ENCODE results near the gene DNAJC5.
"Not testable (repeated sequence)": the region's sequence is repeated elsewhere in the genome, so short reads cannot be mapped to it uniquely, and the experiment has no call there.

The DNAJC5 gene

DNA sequence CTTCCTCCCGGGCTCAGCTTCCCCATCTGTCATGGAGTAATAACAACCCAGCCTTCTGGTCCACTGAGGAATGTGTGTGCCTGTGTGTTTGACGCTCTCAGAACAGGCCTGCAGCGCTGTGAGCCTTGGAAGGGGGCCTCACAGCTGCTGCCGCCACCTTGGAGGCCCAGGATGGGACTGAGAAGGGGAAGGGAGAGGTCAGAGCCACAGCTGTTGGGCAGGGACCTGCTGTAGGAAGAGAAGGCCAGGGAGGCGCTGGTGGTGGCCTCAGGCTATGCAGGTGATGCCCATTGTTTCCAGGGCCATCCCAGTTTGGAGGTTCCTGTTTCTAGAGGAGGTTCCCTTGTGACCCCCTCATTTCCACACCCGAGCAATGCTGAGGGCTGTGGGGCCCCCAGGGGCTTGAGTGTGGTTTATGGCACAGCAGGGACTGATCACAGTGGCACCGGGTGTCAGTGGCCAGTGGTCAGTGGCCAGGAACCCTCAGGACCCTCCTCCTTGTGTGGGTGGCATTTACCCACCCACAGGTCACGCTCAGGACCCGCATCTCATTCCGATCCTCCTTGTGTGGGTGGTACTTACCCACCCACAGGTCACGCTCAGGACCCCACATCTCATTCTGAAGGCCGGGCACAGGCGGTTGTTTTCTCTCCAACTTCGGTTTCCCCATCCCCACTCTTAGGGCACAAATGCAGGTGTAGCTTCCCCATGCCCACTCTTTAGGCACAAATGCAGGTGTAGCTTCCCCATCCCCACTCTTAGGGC is 15.8 kb upstream of the DNAJC5 start:
- no peak overlapping the region for H3K4me3 ChIP-seq (ENCODE audit: low read length)
- H3K9ac ChIP-seq (ENCODE audit: low read length) = no peak overlapping the region
- no peaks in the 10 kb centered on the region for H3K4me1 ChIP-seq (ENCODE audit: control insufficient read depth, insufficient read depth, low read length)
- no peaks in the 10 kb centered on the region for H3K27me3 ChIP-seq (replicated peaks; ENCODE audit: control insufficient read depth, insufficient read depth, low read length)
- H3K36me3 ChIP-seq (ENCODE audit: control insufficient read depth, insufficient read depth, low read length, severe bottlenecking) = peaks cover 80% of the 10 kb centered on the region
- H3K9me3 ChIP-seq (ENCODE audit: control insufficient read depth, low read length) = no peaks in the 10 kb centered on the region
- no peak for DNase-seq (ENCODE audit: low read depth)

DNA sequence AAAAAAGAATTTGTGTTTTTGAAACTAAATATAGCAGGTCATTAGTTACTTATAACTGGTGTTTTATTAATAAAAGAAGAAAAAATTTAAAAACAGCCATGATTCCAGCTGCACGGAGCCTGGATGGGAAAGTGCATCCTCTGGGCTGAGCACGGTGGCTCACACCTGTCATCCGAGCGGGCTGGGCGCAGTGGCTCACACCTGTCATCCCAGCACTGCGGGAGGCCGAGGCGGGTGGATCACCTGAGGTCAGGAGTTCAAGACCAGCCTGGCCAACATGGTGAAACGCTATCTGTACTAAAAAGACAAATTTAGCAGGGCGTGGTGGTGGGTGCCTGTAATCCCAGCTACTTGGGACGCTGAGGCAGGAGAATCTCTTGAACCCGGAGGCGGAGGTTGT is 14.0 kb upstream of the DNAJC5 start:
- not testable (repeated sequence) for H3K4me3 ChIP-seq (ENCODE audit: low read length); H3K9ac ChIP-seq (ENCODE audit: low read length); H3K9me3 ChIP-seq (ENCODE audit: control insufficient read depth, low read length); H3K27me3 ChIP-seq (replicated peaks; ENCODE audit: control insufficient read depth, insufficient read depth, low read length); H3K4me1 ChIP-seq (ENCODE audit: control insufficient read depth, insufficient read depth, low read length); DNase-seq (ENCODE audit: low read depth)
- H3K36me3 ChIP-seq (ENCODE audit: control insufficient read depth, insufficient read depth, low read length, severe bottlenecking) = peaks cover 80% of the 10 kb centered on the region

DNA sequence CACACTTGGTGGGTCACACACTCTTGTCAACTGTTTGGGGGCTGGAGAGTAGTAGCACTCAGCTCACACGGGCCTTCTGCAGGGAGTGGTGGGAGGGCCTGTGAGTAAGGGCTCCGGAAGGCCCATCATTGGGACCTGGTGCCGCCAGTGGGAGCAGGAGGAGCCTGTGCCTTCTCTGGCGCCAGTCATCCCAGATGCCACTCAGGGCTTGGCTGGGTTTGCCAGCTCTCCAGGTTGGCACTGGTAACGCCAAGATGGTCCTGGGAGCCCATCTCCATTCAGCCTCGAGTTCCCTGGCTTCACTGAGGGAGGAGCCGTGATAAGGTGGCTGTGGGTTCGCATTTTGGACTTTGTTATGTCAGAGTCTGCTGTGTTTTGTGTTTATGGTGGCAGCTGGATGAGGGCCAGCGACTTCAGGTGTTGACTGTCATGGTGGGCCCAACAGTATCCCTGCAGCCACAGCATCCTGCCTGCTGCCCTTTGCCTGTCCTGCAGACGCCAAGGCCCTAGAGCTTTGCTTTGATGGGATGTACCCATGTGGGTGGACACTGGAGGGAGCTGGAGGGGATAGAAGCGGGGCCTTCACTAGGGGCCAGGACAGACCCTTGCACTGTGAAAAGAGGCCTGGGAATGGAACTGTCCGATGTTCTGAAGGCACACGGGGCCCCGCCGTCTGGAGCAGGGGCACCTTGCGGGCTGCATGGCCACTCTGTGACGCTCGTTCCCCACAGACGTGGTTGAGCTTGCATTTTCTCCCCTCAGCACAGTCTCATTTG is 13.3 kb upstream of the DNAJC5 start:
- no peaks in the 10 kb centered on the region for H3K9me3 ChIP-seq (ENCODE audit: control insufficient read depth, low read length)
- no peaks in the 10 kb centered on the region for H3K4me1 ChIP-seq (ENCODE audit: control insufficient read depth, insufficient read depth, low read length)
- H3K36me3 ChIP-seq (ENCODE audit: control insufficient read depth, insufficient read depth, low read length, severe bottlenecking) = peaks cover 73% of the 10 kb centered on the region
- H3K27me3 ChIP-seq (replicated peaks; ENCODE audit: control insufficient read depth, insufficient read depth, low read length) = no peaks in the 10 kb centered on the region
- no peak for DNase-seq (ENCODE audit: low read depth)
- H3K4me3 ChIP-seq (ENCODE audit: low read length) = no peak overlapping the region
- no peak overlapping the region for H3K9ac ChIP-seq (ENCODE audit: low read length)

DNA sequence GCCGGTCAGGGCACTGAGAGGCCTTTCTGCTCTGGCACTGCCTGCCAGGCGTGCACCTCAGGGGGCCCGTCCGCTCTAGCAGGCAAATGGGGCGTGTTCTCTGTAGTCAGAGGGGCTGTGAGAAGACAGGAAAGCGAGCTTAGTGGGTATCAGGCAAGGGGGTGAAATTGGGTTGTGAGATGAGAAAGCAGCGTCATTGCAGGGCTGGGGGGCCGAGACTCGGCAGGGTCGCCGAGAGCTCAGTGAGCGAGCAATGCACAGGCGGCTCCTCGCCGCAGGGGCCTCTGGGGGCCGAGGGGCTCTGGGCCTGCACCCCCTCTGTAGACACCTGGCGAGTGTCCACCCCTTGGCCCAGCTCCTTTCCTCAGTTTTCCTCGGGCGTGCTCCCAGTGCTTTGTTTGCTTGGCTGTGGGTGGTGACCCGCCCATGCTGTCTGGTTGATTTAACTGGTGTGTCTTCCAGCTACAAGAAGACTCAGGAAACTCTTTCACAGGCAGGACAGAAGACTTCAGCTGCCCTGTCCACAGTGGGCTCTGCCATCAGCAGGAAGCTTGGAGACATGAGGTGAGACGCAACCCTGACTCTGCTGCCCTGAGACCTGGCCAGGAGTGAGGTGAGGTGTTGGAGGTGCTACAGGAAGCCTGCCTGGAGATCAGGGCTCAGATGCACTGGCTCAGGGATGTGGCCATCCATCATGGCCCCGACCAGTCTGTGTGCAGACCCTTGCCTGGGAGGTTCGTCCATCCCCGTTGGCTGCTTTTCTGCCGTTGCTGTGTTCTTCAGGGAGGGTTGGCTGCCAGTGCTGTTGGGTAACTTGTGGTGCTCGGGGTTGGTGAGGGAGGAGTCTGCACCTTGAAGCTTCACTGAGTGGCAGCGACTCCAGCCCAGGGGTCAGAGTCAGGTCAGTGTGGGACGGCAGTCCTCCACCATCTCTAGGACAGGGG is 12.4 kb upstream of the DNAJC5 start:
- no peak for DNase-seq (ENCODE audit: low read depth)
- no peak overlapping the region for H3K4me3 ChIP-seq (ENCODE audit: low read length)
- no peaks in the 10 kb centered on the region for H3K9me3 ChIP-seq (ENCODE audit: control insufficient read depth, low read length)
- H3K27me3 ChIP-seq (replicated peaks; ENCODE audit: control insufficient read depth, insufficient read depth, low read length) = no peaks in the 10 kb centered on the region
- H3K4me1 ChIP-seq (ENCODE audit: control insufficient read depth, insufficient read depth, low read length) = no peaks in the 10 kb centered on the region
- peaks cover 75% of the 10 kb centered on the region for H3K36me3 ChIP-seq (ENCODE audit: control insufficient read depth, insufficient read depth, low read length, severe bottlenecking)
- no peak overlapping the region for H3K9ac ChIP-seq (ENCODE audit: low read length)

DNA sequence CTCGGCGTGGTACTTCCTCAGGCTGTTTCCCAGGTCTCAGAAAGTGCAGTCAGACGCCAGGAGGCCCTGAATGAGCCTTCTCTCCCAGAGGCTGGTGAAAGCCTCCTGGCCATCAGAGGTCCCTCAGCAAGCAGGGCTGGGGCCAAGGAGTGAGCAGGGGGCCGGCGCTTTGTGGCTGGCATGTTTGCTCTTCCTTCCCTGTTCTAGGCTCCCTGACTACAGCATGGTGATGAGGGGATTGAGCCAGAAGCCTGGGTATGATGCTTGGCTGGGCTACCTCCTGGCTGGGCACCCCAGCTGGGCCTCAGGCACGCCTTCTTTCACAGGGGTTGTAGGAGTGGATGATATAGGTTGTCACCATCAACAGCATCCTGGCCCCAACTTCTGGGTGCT is 11.7 kb upstream of the DNAJC5 start:
- no peaks in the 10 kb centered on the region for H3K9me3 ChIP-seq (ENCODE audit: control insufficient read depth, low read length)
- no peak overlapping the region for H3K9ac ChIP-seq (ENCODE audit: low read length)
- peaks cover 77% of the 10 kb centered on the region for H3K36me3 ChIP-seq (ENCODE audit: control insufficient read depth, insufficient read depth, low read length, severe bottlenecking)
- no peaks in the 10 kb centered on the region for H3K27me3 ChIP-seq (replicated peaks; ENCODE audit: control insufficient read depth, insufficient read depth, low read length)
- H3K4me3 ChIP-seq (ENCODE audit: low read length) = no peak overlapping the region
- no peak for DNase-seq (ENCODE audit: low read depth)
- H3K4me1 ChIP-seq (ENCODE audit: control insufficient read depth, insufficient read depth, low read length) = no peaks in the 10 kb centered on the region

DNA sequence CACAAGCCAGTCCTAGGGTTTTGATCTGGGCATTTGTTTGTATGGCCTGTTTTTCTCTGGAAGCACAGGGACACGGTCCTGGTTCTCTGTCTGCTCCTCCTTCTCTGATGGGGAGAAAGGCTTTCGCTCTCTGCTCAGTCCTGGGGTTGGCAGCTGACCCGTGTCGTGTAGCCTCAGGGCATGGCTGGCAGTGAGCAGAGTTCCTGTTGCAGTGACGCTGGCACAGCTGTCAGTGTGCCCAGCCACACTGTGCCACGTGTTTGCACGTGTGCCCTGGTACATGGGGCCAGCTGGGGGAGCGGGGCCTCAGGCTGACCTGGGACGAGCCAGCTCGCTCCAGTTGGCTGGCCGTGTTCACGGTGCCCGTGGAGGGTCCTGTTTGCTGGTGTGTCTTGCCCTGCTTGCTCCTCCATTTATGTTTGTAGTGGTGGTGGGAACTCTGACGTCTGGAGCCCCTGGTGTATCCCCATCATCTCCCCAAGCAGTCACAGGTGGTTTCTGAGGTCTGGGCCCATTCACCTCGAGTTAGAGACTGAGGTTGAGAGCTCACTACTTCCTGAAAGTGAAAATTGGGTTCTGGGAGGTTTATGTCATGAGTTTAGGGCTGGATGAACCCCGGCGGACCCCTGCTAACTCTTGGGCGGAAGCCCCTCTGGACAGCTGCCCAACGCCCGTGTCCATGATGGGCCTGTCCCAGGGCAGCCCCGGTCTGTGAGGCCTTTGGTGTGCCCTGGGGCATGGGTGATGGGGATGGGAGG is 10.2 kb upstream of the DNAJC5 start:
- H3K4me3 ChIP-seq (ENCODE audit: low read length) = no peak overlapping the region
- peaks cover 73% of the 10 kb centered on the region for H3K36me3 ChIP-seq (ENCODE audit: control insufficient read depth, insufficient read depth, low read length, severe bottlenecking)
- no peaks in the 10 kb centered on the region for H3K27me3 ChIP-seq (replicated peaks; ENCODE audit: control insufficient read depth, insufficient read depth, low read length)
- DNase-seq (ENCODE audit: low read depth) = no peak
- H3K9me3 ChIP-seq (ENCODE audit: control insufficient read depth, low read length) = no peaks in the 10 kb centered on the region
- H3K4me1 ChIP-seq (ENCODE audit: control insufficient read depth, insufficient read depth, low read length) = peaks cover 10% of the 10 kb centered on the region
- H3K9ac ChIP-seq (ENCODE audit: low read length) = no peak overlapping the region

DNA sequence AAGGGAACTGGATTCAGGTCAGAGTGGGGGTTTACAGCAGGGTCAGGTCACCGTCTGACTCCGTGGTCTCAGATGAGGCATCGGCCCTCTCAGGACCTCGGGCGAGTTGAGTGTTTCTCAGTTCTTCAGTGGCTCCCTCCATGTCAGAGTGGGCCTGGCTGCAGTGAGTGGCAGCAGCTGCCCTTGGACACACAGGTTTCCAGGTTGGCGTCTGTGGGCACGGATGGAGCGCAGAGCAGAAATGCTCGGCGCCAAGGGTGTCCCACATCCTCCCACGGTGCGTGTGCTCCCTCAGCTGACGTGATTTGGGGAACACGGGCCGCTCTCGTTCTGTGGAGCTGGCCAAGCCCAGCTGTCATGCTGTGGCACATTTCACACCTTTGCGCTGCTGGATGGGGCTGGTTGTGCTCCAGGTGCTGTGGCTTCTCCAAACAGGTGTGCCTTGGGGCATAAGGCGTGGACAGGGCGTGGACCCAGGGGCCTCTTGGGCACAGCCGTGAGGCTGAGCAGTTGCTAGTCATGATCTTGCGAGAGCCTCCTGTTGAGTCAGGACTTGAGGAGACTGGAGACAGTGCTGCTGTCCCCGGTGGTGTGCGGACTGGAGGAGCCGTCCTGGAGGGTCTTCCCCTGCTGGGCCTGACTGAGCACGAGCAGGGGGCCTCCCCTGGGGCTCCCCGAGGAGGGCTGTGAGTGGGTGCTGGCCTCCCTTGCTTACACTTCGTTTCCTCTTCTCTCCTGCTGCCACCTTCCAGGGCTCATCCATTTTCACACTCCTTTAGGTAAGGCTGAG is 9.5 kb upstream of the DNAJC5 start:
- peaks cover 81% of the 10 kb centered on the region for H3K36me3 ChIP-seq (ENCODE audit: control insufficient read depth, insufficient read depth, low read length, severe bottlenecking)
- no peak overlapping the region for H3K9ac ChIP-seq (ENCODE audit: low read length)
- DNase-seq (ENCODE audit: low read depth) = no peak
- no peaks in the 10 kb centered on the region for H3K9me3 ChIP-seq (ENCODE audit: control insufficient read depth, low read length)
- no peaks in the 10 kb centered on the region for H3K27me3 ChIP-seq (replicated peaks; ENCODE audit: control insufficient read depth, insufficient read depth, low read length)
- H3K4me3 ChIP-seq (ENCODE audit: low read length) = no peak overlapping the region
- peaks cover 16% of the 10 kb centered on the region for H3K4me1 ChIP-seq (ENCODE audit: control insufficient read depth, insufficient read depth, low read length)

DNA sequence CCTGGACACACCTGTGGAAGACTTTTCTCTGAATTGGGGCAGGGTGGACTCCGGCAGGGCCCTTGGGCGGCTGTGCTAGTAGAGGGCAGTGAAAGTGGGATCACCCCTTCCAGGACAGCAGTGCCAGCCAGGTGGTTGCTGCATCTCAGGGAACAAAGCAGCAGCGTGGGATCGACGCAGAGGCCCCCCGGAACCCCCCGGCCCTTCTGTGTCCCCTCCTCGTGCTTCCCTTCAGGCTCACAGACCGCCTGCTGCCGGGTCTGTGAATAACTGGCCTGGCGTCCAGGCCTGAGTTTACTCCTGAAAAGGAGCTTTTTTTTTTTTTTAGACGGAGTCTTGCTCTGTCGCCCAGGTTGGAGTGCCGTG is 8.9 kb upstream of the DNAJC5 start:
- Histone ChIP-seq H3K4me1 (ENCODE audit: control insufficient read depth, insufficient read depth, low read length) (peaks cover 16% of the 10 kb centered on the region), H3K9me3 (ENCODE audit: control insufficient read depth, low read length) (no peaks in the 10 kb centered on the region), H3K36me3 (ENCODE audit: control insufficient read depth, insufficient read depth, low read length, severe bottlenecking) (peaks cover 83% of the 10 kb centered on the region), H3K4me3 (ENCODE audit: low read length) (no peak overlapping the region), H3K27me3 (replicated peaks; ENCODE audit: control insufficient read depth, insufficient read depth, low read length) (no peaks in the 10 kb centered on the region), H3K9ac (ENCODE audit: low read length) (no peak overlapping the region)
- no peak for DNase-seq (ENCODE audit: low read depth)

DNA sequence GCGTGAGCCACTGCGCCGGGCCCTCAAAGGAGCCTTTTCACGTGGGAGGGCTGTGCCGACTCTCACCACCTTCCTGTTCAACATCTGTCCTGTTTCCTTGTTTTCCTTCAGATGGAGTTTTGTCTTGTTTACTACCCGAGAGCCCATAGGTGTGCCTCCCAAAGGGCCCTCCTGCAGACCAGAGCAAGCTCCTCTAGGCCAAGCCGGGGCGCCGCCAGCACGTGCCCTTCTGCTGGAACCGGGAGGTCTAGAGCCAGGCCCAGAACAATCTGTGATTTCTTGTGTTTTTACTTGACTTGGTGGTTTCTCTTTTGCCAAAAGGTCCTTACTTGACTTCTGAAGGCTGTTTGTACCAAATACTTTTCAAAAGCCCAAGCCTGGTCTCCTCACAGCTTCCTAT is 8.0 kb upstream of the DNAJC5 start:
- peaks cover 16% of the 10 kb centered on the region for H3K4me1 ChIP-seq (ENCODE audit: control insufficient read depth, insufficient read depth, low read length)
- no peaks in the 10 kb centered on the region for H3K27me3 ChIP-seq (replicated peaks; ENCODE audit: control insufficient read depth, insufficient read depth, low read length)
- H3K36me3 ChIP-seq (ENCODE audit: control insufficient read depth, insufficient read depth, low read length, severe bottlenecking) = peaks cover 83% of the 10 kb centered on the region
- no peaks in the 10 kb centered on the region for H3K9me3 ChIP-seq (ENCODE audit: control insufficient read depth, low read length)
- H3K9ac ChIP-seq (ENCODE audit: low read length) = no peak overlapping the region
- DNase-seq (ENCODE audit: low read depth) = no peak
- H3K4me3 ChIP-seq (ENCODE audit: low read length) = no peak overlapping the region
